ENCODE results near the gene RHCG. TPM values are rescaled to one million over a fixed set of nuclear protein-coding genes. Genes with fewer than 3 reads are reported as not detected.

The RHCG gene
- polyA plus RNA-seq, 1 of the 3 experiments (the other 2 are of a cell fraction) = not detected

DNA sequence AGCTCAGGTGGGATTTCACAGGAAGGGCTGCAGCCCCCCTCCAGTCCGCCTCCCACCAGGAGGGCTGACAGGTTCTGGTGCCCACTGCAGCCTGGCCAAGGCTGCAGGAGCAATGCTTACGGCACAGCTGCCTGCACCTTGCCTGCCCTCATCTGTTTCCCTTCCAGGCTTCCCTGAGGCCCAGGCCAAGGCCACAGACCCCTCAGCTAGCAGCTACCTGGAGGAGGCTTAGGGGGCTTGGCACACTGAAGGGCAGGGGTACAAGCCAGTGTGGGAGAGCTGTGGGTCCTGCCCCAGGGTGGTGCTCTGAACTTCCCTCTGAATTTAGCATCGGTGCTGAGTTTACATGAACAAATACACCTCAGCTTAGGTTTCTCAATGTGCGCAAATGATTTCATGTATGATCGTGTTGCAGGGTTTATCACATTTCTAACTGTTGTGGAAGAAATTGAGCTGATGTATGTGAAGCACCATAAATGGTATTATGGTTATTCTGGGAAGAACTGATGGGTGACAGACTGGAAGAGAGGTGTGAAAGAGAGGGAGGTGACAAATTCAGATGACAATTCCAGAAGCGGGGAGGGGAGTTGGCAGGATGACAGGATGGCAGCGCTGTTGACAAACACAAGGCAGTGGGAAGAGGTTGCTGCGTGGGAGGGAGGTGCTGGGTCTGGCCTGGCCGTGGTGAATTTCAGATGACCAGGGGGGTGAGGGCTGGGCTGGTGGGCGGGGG, 6.1 kb downstream of the RHCG start (continued):
- TF ChIP-seq, protein P1, sequence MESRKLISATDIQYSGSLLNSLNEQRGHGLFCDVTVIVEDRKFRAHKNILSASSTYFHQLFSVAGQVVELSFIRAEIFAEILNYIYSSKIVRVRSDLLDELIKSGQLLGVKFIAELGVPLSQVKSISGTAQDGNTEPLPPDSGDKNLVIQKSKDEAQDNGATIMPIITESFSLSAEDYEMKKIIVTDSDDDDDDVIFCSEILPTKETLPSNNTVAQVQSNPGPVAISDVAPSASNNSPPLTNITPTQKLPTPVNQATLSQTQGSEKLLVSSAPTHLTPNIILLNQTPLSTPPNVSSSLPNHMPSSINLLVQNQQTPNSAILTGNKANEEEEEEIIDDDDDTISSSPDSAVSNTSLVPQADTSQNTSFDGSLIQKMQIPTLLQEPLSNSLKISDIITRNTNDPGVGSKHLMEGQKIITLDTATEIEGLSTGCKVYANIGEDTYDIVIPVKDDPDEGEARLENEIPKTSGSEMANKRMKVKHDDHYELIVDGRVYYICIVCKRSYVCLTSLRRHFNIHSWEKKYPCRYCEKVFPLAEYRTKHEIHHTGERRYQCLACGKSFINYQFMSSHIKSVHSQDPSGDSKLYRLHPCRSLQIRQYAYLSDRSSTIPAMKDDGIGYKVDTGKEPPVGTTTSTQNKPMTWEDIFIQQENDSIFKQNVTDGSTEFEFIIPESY (IDR thresholded peaks at IDR 0.05; ENCODE audit: borderline replicate concordance, low read depth) = no peak

DNA sequence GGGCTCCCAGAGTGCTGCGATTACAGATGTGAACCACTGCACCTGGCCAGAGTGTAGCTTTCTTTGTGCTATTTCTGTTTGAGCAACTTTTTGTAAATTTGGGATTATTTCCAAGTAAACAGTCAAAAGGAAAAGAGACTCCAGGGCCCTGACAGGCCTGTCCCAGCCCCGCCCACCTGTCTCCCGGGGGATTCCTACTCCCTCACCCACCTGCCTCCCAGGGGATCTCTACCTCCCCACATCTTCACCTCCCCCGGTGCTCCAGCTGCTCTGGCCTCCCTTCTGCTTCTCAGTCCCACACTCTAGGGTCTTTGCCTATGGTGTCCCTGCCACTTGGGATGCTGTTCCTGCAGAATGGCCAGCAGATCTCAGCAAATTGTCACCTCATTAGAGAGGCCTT, 7.0 kb downstream of the RHCG start:
- Histone ChIP-seq H3K4me2 (no peak overlapping the region), H2AFZ (ENCODE audit: low read depth) (no peak overlapping the region), H3K4me1 (ENCODE audit: control insufficient read depth in 1 of 2, insufficient read depth in 2 of 2, low read depth in 1 of 2, low read length in 1 of 2) (peaks cover 0 to 4% of the 10 kb centered on the region in 2 experiments; a peak in 1 of 4 replicates), H3K36me3 (replicated peaks in 1 of 2; ENCODE audit: control insufficient read depth in 1 of 2, insufficient read depth in 2 of 2, low read length in 1 of 2) (no peaks in the 10 kb centered on the region), H3F3A (replicated peaks; ENCODE audit: insufficient read depth) (peaks cover 4% of the 10 kb centered on the region), H3K9ac (no peak overlapping the region), H4K20me1 (ENCODE audit: insufficient read depth) (no peaks in the 10 kb centered on the region), H3K4me3 (ENCODE audit: low read depth in 2 of 2, low read length in 1 of 2) (no peak overlapping the region), H3K27me3 (ENCODE audit: insufficient read depth) (no peaks in the 10 kb centered on the region), H3K9me2 (no peaks in the 10 kb centered on the region), H3K79me2 (ENCODE audit: insufficient read depth) (no peaks in the 10 kb centered on the region), H3K9me3 (no peaks in the 10 kb centered on the region), H3K27ac (ENCODE audit: low read depth in 2 of 2, low read length in 1 of 2) (no peak overlapping the region)
- no peak for DNase-seq
- TF ChIP-seq FOSL2 (IDR thresholded peaks at IDR 0.05; ENCODE audit: borderline replicate concordance, low read depth) (no peak), RCOR1 (IDR thresholded peaks at IDR 0.05; ENCODE audit: low read length) (no peak)
- ChIA-PET POLR2A (no interaction called here), CTCF (interaction anchor here (0.9 to 3.7 kb wide), 4 partner anchors 17 to 131 kb away, joined by 4 to 17 read pairs (median 8); no protein-coding TSS in a partner anchor)
- WGBS (ENCODE audit: low lambda C conversion rate) = 66% methylated on average over 4 of the region's 4 CpGs

DNA sequence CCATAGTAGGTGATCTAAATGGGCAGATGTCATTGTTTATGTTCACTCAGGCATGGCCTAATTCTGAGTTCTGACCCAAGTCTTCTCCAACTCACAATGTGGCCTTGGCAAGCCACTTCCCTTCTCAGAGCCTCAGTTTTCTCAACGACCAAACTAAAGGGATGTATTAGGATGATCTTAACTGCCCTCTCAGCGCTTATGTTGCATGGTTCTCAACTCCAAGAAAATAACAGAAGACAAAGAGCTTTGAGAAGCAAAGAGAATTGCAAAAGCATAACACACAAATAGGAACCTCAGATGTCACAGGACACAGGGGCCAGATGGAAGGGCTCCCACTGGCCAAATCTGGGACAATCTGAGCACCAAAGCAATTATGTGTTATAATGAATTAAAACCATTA, 8.6 kb downstream of the RHCG start:
- no peaks in the 10 kb centered on the region for H3K36me3 ChIP-seq (replicated peaks in 1 of 2; ENCODE audit: control insufficient read depth in 1 of 2, insufficient read depth in 2 of 2, low read length in 1 of 2)
- H4K20me1 ChIP-seq (ENCODE audit: insufficient read depth) = no peaks in the 10 kb centered on the region
- no peak overlapping the region for H3K27ac ChIP-seq (ENCODE audit: low read depth in 2 of 2, low read length in 1 of 2)
- H3K4me1 ChIP-seq (ENCODE audit: control insufficient read depth in 1 of 2, insufficient read depth in 2 of 2, low read depth in 1 of 2, low read length in 1 of 2) = peaks cover 0 to 4% of the 10 kb centered on the region in 2 experiments; a peak in 1 of 4 replicates
- H3K4me2 ChIP-seq = no peak overlapping the region
- no peaks in the 10 kb centered on the region for H3K9me3 ChIP-seq
- CTCF ChIA-PET = interaction anchor here (2.1 to 3.7 kb wide), 2 partner anchors 16 to 130 kb away, joined by 11 to 17 read pairs; no protein-coding TSS in a partner anchor
- no peak for DNase-seq
- no peak overlapping the region for H2AFZ ChIP-seq (ENCODE audit: low read depth)
- no peaks in the 10 kb centered on the region for H3K79me2 ChIP-seq (ENCODE audit: insufficient read depth)
- no peaks in the 10 kb centered on the region for H3K27me3 ChIP-seq (ENCODE audit: insufficient read depth)
- WGBS (ENCODE audit: low lambda C conversion rate) = 42% methylated on average over 2 of the region's 2 CpGs
- POLR2A ChIA-PET = no interaction called here
- peaks cover 4% of the 10 kb centered on the region for H3F3A ChIP-seq (replicated peaks; ENCODE audit: insufficient read depth)
- H3K9me2 ChIP-seq = no peaks in the 10 kb centered on the region
- no peak overlapping the region for H3K4me3 ChIP-seq (ENCODE audit: low read depth in 2 of 2, low read length in 1 of 2)
- H3K9ac ChIP-seq = no peak overlapping the region
- TF ChIP-seq RAD21 (IDR thresholded peaks at IDR 0.05; ENCODE audit: low read length) (no peak), TAF1 (IDR thresholded peaks at IDR 0.05; ENCODE audit: borderline replicate concordance, low read depth, low read length) (no peak), EZH2phosphoT487 (IDR thresholded peaks at IDR 0.05; ENCODE audit: borderline replicate concordance, low read depth) (no peak), MEF2A (IDR thresholded peaks at IDR 0.05; ENCODE audit: borderline replicate concordance, low read depth) (no peak), NRF1 (IDR thresholded peaks at IDR 0.05; ENCODE audit: low read depth, low read length) (no peak), TEAD4 (IDR thresholded peaks at IDR 0.05; ENCODE audit: borderline replicate concordance, insufficient read depth) (no peak), CHD2 (IDR thresholded peaks at IDR 0.05; ENCODE audit: low read length, partially characterized antibody) (no peak), TCF12 (IDR thresholded peaks at IDR 0.05) (no peak)
- TF ChIP-seq, protein P1 (IDR thresholded peaks at IDR 0.05; ENCODE audit: borderline replicate concordance, low read depth) = no peak
- TF ChIP-seq, protein P2, sequence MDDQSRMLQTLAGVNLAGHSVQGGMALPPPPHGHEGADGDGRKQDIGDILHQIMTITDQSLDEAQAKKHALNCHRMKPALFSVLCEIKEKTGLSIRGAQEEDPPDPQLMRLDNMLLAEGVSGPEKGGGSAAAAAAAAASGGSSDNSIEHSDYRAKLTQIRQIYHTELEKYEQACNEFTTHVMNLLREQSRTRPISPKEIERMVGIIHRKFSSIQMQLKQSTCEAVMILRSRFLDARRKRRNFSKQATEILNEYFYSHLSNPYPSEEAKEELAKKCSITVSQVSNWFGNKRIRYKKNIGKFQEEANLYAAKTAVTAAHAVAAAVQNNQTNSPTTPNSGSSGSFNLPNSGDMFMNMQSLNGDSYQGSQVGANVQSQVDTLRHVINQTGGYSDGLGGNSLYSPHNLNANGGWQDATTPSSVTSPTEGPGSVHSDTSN (IDR thresholded peaks at IDR 0.05) = no peak
- TF ChIP-seq, protein P3, sequence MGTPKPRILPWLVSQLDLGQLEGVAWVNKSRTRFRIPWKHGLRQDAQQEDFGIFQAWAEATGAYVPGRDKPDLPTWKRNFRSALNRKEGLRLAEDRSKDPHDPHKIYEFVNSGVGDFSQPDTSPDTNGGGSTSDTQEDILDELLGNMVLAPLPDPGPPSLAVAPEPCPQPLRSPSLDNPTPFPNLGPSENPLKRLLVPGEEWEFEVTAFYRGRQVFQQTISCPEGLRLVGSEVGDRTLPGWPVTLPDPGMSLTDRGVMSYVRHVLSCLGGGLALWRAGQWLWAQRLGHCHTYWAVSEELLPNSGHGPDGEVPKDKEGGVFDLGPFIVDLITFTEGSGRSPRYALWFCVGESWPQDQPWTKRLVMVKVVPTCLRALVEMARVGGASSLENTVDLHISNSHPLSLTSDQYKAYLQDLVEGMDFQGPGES (IDR thresholded peaks at IDR 0.05; ENCODE audit: low read depth, low read length) = no peak

Measured in SK-N-SH (cell line).